NCI-H2081 treated with DMSO at 0.1 percent for 48 hours (cell line): ENCODE data around the gene DHRS7C.

ENCODE experiments used
- DNase-seq: peaks from one replicate; lab custom pipeline; 2025; lab: John Stamatoyannopoulos, UW

The DHRS7C gene

GRCh38 chr17:9790889-9791876, at the start of gene DHRS7C:
TSS of gene DHRS7C (minus strand) at chr17:9791592. CDS start at chr17:9791284, 308 bp downstream.
- no peak for DNase-seq

GRCh38 chr17:9839433-9839832, 48.0 kb upstream of the DHRS7C start:
- DNase-seq, result no peak

GRCh38 chr17:9837551-9838471, 46.4 kb upstream of the DHRS7C start:
- no peak for DNase-seq

- DNase-seq, result no peak
Observed at GRCh38 chr17:9833922-9834321, 42.5 kb upstream of the DHRS7C start.

GRCh38 chr17:9830711-9831110, 39.3 kb upstream of the DHRS7C start:
- DNase-seq, result no peak

- no peak for DNase-seq
Observed at GRCh38 chr17:9829343-9829742, 38.0 kb upstream of the DHRS7C start.

- no peak for DNase-seq
Observed at GRCh38 chr17:9828296-9829295, 37.2 kb upstream of the DHRS7C start.

- no peak for DNase-seq
Observed at GRCh38 chr17:9825641-9826150, 34.3 kb upstream of the DHRS7C start, which contains the start of gene GLP2R. TSS of gene GLP2R (plus strand) at chr17:9825924. CDS start at chr17:9826064, 140 bp downstream.

GRCh38 chr17:9824797-9825338, 33.5 kb upstream of the DHRS7C start:
- no peak for DNase-seq

GRCh38 chr17:9824094-9824493, 32.7 kb upstream of the DHRS7C start:
- DNase-seq, result no peak

GRCh38 chr17:9821921-9822320, 30.5 kb upstream of the DHRS7C start, which contains the start of gene GSG1L2:
TSS of gene GSG1L2 (minus strand) at chr17:9822079. CDS start at chr17:9822071, 8 bp downstream.
- DNase-seq, result no peak

- no peak for DNase-seq
Observed at GRCh38 chr17:9820448-9820847, 29.1 kb upstream of the DHRS7C start.

GRCh38 chr17:9818760-9819159, 27.4 kb upstream of the DHRS7C start:
- DNase-seq, result no peak

- no peak for DNase-seq
Observed at GRCh38 chr17:9817086-9817485, 25.7 kb upstream of the DHRS7C start.

- DNase-seq, result no peak
Observed at GRCh38 chr17:9816472-9816871, 25.1 kb upstream of the DHRS7C start.

GRCh38 chr17:9814337-9814945, 23.0 kb upstream of the DHRS7C start:
- DNase-seq, result no peak

- DNase-seq, result no peak
Observed at GRCh38 chr17:9813166-9813565, 21.8 kb upstream of the DHRS7C start.

- DNase-seq, result no peak
Observed at GRCh38 chr17:9811537-9811936, 20.1 kb upstream of the DHRS7C start.

GRCh38 chr17:9811086-9811485, 19.7 kb upstream of the DHRS7C start:
- DNase-seq, result no peak
